Fibroblast of skin of abdomen (primary cell): ENCODE results near the gene WAC.
A peak's percentile ranks its signal among the peaks of the same experiment; 100 is the strongest.
"Not testable (repeated sequence)": the region's sequence is repeated elsewhere in the genome, so short reads cannot be mapped to it uniquely, and the experiment has no call there.

ENCODE experiments used
- DNase-seq: peaks from one replicate; pipeline ENCODE4 v3.0.0-alpha.2; 2013

WAC gene

GRCh38 chr10:28566458-28567015, 33.6 kb downstream of the WAC start:
- DNase-seq, result no peak

GRCh38 chr10:28569506-28570159, 36.7 kb downstream of the WAC start:
- DNase-seq, result peak; percentile 37

DNA sequence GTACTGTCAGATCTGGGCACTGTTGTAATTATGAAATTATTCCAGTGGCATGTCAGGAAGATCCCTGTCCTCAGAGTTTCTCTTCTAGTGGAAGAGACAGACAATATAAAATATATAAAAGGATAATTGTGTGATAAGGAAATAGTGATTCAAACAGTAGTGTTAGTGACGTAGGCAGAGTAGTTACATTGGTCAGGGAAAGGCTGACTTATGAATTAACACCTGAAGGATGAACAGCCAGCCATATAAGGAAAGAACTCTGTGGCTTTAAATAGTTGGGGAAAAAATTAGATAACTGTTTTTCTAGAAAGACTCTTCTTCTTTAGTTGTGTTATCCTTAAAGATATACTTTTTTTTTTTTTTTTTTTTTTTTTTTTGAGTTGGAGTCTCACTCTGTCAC, 37.7 kb downstream of the WAC start:
- no peak for DNase-seq

GRCh38 chr10:28571265-28571664, 38.3 kb downstream of the WAC start:
- DNase-seq, result no peak

- DNase-seq, result not testable (repeated sequence)
Observed at GRCh38 chr10:28574214-28574613, 41.3 kb downstream of the WAC start.

- DNase-seq, result no peak
Observed at GRCh38 chr10:28575852-28576251, 42.9 kb downstream of the WAC start.

DNA sequence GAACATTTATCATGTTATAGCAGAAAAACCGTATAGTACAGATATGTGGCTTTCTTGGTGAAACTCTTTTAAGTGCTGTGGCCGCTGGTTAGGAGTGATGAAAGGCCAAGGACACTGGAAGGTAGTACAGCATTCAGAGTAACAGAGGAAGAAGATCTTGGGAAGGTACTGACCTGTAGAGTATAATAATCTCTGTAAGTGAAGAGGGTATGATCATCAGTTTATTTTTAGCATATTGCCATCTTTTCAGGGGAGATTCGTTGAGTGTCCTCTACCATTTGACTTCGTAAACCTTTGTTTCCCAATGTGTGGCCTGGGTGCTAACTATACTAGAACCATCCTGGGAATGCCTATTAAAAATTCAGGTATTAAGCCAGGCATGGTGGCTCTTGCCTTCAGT, 44.6 kb downstream of the WAC start:
- no peak for DNase-seq

DNA sequence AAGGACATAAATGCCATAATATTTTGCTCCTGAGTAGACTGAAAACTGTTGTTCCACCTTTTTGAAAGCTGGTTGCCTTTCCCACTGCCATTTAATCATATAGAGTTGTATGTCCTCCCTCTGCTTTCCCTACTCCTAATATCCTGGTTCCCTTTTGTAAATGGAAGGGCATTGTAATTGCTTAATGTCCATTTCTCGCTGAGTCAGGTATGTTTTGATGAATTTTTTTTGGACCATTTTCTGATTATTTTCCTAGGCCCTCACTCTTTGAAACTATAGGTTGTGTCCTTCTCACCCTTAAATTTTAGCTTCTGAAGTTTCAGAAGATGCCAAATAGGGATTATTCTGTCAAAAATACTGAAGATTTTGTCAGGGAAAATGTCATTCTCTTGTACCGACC, 45.5 kb downstream of the WAC start:
- DNase-seq, result no peak

- DNase-seq, result no peak
Observed at GRCh38 chr10:28580825-28581224, 47.9 kb downstream of the WAC start.

DNA sequence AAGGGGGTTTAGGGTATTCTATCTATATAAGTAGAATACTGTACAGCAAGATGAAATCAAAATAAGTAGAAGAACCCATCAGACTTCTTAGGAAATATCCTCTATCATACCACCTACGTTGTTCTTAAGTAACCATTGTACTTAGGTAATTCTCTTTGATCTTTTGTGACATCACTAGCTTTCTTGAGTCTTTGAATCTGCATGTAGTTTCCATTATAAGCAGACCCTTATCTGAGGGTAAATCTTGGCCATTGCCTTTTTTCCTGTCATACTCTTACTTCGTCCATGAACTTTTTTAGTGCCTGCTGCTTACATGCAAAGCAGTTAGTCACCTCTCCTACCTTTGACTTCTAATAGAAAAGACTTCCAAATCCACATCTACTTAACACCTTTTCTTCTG, 49.0 kb downstream of the WAC start:
- DNase-seq, result no peak

DNA sequence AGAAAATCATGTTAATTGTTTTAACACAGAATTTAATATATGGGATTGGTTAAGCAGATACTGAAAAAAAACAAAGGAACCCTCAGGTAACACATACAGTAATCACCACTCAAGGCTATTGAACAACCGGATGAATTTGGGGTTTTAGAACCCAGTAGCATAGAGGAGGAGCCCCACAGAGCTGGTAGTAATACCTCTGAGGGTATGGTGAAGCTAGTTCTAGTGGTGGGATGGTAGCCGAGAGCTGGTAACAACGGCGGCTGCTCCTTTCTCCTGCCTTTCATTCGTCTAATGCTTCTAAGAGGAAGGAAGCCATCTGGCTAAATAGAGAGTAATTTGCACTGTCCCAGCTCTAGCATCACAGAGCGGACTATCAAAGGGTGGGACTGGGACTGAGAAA, 52.2 kb downstream of the WAC start:
- no peak for DNase-seq

DNA sequence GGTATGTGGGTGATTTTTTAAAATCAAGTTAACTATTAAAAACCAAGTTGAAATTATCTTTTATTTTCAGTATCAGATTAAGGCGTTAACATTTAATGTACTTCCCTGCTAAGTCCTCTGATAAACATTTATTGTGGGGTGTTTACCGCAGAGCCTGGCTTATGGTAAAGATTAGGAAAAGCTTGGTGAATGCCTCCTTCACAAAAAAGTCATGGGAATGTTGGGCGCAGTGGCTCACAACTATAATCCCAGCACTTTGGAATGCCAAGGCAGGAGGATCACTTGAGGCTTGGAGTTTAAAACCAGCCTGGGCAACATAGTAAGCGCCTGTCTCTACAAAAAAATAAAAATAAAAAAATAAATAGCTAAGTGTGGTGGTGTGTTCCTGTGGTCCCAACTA, 53.3 kb downstream of the WAC start:
- DNase-seq, result no peak

GRCh38 chr10:28587270-28587969, 54.5 kb downstream of the WAC start:
- peak; percentile 52 for DNase-seq

DNA sequence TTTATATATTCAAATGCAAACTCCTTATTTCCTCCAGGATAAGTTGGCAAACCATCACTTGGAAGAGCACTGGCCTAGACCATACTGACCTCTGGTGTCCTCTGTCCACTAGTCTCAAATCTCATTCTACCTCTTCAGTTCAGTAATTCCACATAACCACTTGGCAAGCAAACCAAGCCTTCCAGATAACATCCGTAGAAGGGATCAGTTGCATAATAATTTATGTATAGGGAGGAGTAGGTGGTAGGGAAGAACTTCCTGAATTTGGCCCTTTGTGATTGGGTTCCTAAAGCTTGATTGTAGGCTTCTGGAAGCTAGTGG, 55.0 kb downstream of the WAC start:
- DNase-seq, result peak; percentile 24

DNA sequence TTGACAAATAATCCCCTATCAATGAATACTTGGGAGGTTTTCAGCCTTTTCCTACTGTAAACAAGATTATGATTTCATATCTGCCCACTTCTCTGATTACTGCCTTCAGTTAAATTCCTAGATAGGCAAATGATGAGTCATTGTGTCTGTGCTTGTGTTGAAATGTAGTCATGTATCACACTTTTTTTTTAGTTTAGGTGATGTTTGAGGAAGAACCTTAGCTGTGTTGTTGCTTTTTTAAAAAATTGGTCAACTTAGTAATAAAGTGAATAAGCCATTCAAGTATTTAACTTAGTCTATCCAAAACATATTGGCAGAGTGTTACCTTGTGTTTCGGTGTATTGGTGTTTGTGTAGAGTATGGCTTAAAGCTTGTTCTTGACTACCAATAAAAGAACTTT, 60.0 kb downstream of the WAC start:
- DNase-seq, result peak; percentile 58

- DNase-seq, result no peak
Observed at GRCh38 chr10:28593811-28594210, 60.9 kb downstream of the WAC start.

DNA sequence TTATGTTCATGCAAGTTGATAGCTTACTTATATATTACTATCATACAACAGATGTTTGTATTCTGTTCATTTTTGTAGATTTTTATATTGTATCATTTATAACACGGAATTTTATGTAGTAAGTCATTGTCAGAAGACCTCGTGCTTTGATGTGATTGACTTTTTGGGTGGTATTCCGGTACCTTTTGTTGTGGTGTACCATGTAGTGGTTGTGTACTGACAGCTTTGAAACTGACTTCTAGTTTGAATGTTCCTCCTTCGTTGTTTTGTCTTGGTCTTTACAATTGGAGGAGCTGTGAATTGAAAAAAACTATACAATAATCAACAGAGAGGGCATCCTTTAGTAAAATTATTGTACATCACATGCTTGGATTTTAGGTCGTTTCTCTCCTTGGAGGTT, 61.5 kb downstream of the WAC start:
- no peak for DNase-seq

DNA sequence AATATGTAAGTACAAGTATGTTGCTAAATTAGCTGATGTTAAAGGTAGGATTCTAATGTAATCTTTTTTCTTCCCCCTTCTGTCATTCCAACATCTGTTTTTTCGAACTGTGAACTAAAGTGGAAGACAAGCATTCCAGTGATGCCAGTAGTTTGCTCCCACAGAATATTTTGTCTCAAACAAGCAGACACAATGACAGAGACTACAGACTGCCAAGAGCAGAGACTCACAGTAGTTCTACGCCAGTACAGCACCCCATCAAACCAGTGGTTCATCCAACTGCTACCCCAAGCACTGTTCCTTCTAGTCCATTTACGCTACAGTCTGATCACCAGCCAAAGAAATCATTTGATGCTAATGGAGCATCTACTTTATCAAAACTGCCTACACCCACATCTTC, 62.7 kb downstream of the WAC start:
- DNase-seq, result peak; percentile 48

DNA sequence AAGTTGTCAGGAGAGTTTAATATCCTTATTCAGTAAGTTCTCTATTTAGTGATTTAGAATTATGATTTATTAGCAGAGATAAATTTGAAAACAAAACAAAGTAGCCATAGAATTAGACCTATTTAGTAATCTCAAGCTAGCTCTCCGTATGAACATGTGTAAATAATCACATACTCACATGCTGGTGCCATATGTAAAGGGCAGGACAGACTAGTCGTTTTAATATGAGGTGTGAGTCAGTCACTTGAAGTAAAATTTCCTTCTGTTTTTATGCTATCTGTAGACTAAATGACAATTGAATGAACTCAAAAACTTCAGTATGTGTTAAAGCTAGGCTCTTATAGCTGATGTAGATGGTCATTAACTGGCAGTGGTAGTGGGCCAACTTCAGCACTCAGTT, 67.1 kb downstream of the WAC start:
- DNase-seq, result peak; percentile 19

GRCh38 chr10:28601012-28601411, 68.1 kb downstream of the WAC start:
- DNase-seq, result no peak

DNA sequence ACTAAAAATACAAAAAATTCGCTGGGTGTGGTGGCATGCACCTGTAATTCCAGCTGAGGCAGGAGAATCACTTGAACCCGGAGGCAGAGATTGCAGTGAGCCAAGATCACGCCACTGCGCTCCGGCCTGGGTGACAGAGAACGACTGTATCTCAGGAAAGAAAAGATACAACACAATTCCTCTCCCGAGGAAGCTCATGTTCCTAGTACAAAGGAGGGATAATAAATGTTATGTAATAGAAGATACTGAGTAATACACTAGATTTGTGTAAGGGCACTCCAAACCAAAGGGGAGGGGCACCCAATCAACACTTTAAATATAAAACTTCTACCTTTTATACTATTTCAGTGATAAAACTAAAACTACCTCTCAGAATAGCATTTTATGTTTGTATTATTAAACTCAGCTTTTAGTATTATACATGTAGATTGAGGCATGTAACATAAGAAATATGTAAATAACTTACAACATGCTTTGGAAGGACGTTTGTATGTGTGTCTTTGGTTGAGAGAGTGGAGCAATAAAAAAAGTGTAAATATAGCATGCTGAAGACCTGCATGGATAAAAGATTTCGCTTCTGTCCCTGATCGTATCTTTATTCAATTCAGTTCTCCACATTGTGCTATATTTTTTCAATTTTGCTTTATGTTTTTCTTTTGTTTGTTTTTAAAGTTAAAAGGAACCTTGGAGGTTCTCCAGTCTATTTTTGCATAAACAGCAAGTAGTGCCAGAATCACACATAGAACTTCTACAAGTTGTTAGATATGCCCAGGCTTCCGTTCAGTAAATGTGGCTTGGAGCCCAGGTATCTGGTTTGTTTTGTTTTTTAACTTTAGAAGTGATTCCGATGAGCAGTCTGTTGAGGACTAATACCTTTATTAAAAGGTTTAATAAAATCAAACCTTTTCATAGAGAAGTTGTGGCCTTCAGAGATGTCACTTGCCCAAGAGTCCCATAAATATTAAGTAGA, 71.9 kb downstream of the WAC start:
- DNase-seq, result no peak

DNA sequence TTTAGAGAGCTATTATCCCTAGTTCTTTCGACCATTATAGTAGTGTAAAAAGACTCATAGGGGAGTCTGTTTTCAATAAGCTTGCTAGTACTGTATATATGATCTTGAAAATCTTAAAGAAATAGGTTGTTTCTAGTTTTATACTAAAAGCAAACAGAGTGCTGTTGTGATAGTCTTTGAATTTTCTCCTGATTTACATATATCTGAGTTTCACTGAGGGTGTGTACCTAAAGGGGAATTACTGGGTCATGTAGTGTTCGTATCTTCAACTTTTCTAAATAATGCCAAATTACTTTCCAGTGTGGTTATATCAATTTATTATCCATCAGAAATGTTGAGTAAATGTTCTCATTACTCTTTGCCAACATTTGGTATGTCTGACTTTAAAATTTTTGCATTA, 73.7 kb downstream of the WAC start:
- DNase-seq, result no peak

- DNase-seq, result not testable (repeated sequence)
Observed at GRCh38 chr10:28609636-28610035, 76.7 kb downstream of the WAC start.
